ENCODE measurements around the gene KIF5C. TPM values are rescaled to one million over a fixed set of nuclear protein-coding genes. Genes with fewer than 3 reads are reported as not detected.

Gene KIF5C
- total and polyA plus RNA-seq, 8 donors: under 0.01 to 14.7 (median 2.4) TPM

GRCh38 chr2:148896136-148896535 lies 21.1 kb downstream of the KIF5C start:
- WGBS, 5 donors: 59 to 73% (median 66%) methylated on average over 4 of the region's 4 CpGs
- H3K27ac ChIP-seq: no peak overlapping the region
- peaks cover 0 to 19% (median 14%) of the 10 kb centered on the region in 4 donors for H3K9me3 ChIP-seq
- H3K27me3 ChIP-seq: no peaks in the 10 kb centered on the region
- TF ChIP-seq CTCF (IDR thresholded peaks at IDR 0.05) (no peak), POLR2A (IDR thresholded peaks at IDR 0.05) (no peak), EP300 (IDR thresholded peaks at IDR 0.05) (no peak)
- H3K36me3 ChIP-seq: no peaks in the 10 kb centered on the region
- no peaks in the 10 kb centered on the region for H3K4me1 ChIP-seq
- intact Hi-C loops (cut with DNase I; ENCODE audit: low total_unique reads): no loop called here
- DNase-seq: no peak
- no peak overlapping the region for H3K4me3 ChIP-seq

- 92 to 96% (median 94%) methylated on average over 7 of the region's 7 CpGs for WGBS, 5 donors
- DNase-seq: no peak
- H3K9me3 ChIP-seq: no peaks in the 10 kb centered on the region
- intact Hi-C loops (cut with DNase I; ENCODE audit: low total_unique reads): no loop called here
- no peaks in the 10 kb centered on the region for H3K4me1 ChIP-seq
- no peak overlapping the region for H3K27ac ChIP-seq
- no peaks in the 10 kb centered on the region for H3K27me3 ChIP-seq
- TF ChIP-seq EP300 (IDR thresholded peaks at IDR 0.05) (no peak), POLR2AphosphoS5 (IDR thresholded peaks at IDR 0.05) (no peak), CTCF (IDR thresholded peaks at IDR 0.05) (no peak)
- no peaks in the 10 kb centered on the region for H3K36me3 ChIP-seq
- H3K4me3 ChIP-seq: no peak overlapping the region
These were observed 24.8 kb downstream of the KIF5C start for GRCh38 chr2:148899638-148900318.

GRCh38 chr2:148900350-148900837 lies 25.4 kb downstream of the KIF5C start:
- Histone ChIP-seq H3K27me3 (no peaks in the 10 kb centered on the region), H3K9me3 (no peaks in the 10 kb centered on the region), H3K27ac (no peak overlapping the region), H3K36me3 (no peaks in the 10 kb centered on the region), H3K4me3 (no peak overlapping the region), H3K4me1 (no peaks in the 10 kb centered on the region)
- intact Hi-C loops (cut with DNase I; ENCODE audit: low total_unique reads): no loop called here
- no peak for DNase-seq
- TF ChIP-seq EP300 (IDR thresholded peaks at IDR 0.05): no peak
- no peak for TF ChIP-seq CTCF (IDR thresholded peaks at IDR 0.05)
- no peak for TF ChIP-seq POLR2AphosphoS5 (IDR thresholded peaks at IDR 0.05)
- TF ChIP-seq POLR2A (IDR thresholded peaks at IDR 0.05): no peak
- 43 to 75% (median 60%) methylated on average over 2 of the region's 2 CpGs for WGBS, 5 donors

- Histone ChIP-seq H3K36me3 (no peaks in the 10 kb centered on the region), H3K27ac (no peak overlapping the region), H3K9me3 (peaks cover 0 to 3% (median 0%) of the 10 kb centered on the region in 4 donors), H3K27me3 (no peaks in the 10 kb centered on the region), H3K4me1 (no peaks in the 10 kb centered on the region), H3K4me3 (no peak overlapping the region)
- DNase-seq: peak in 1 of 2 donors; percentile 19
- intact Hi-C loops (cut with DNase I; ENCODE audit: low total_unique reads): no loop called here
- WGBS, 5 donors: 53 to 71% (median 61%) methylated on average over 1 of the region's 1 CpG
- TF ChIP-seq POLR2A (IDR thresholded peaks at IDR 0.05) (no peak), EP300 (IDR thresholded peaks at IDR 0.05) (no peak), POLR2AphosphoS5 (IDR thresholded peaks at IDR 0.05) (no peak), CTCF (IDR thresholded peaks at IDR 0.05) (no peak)
These were observed 26.1 kb downstream of the KIF5C start for GRCh38 chr2:148901142-148901541.

All from stomach (tissue), 9 donors.